SK-N-SH treated with all-trans-retinoic acid at 6 μM for 48 hours (cell line): Measurements from ENCODE around the gene MRPL38.

Experiments used
- ATAC-seq: fragments of 200-7000 bp; cut with Tn5 transposase; 3 replicates; pipeline ENCODE4 v1.9.1; 2020; ENCODE audit warnings: mild to moderate bottlenecking, moderate library complexity
- ARNTL ChIP-seq: fragments of 450-650 bp; formaldehyde crosslinking; IDR thresholded peaks from 2 replicates; pipeline ENCODE4 v1.5.0; 2020; ENCODE audit warnings: low read depth, mild to moderate bottlenecking, moderate library complexity, borderline replicate concordance
- CREB5 ChIP-seq: fragments of 250-450 bp; sonication (Bioruptor Pico); IDR thresholded peaks from 2 replicates; pipeline ENCODE4 v1.5.1; 2020; ENCODE audit warnings: low read depth, mild to moderate bottlenecking, moderate library complexity
- CSDC2 ChIP-seq: fragments of 250-450 bp; sonication (Bioruptor Pico); IDR thresholded peaks from 2 replicates; pipeline ENCODE4 v1.5.0; 2020; ENCODE audit warnings: mild to moderate bottlenecking, moderate library complexity
- CSRNP3 ChIP-seq: fragments of 250-450 bp; sonication (Bioruptor Pico); IDR thresholded peaks from 2 replicates; pipeline ENCODE4 v1.5.1; 2021; ENCODE audit warnings: mild to moderate bottlenecking, moderate library complexity
- ISL1 ChIP-seq: fragments of 250-450 bp; sonication (Bioruptor Pico); IDR thresholded peaks from 2 replicates; pipeline ENCODE4 v2.1.2; 2022; ENCODE audit warnings: mild to moderate bottlenecking, moderate library complexity
- OSR1 ChIP-seq: fragments of 250-450 bp; sonication (Bioruptor Pico); IDR thresholded peaks from 2 replicates; pipeline ENCODE4 v1.8.0; 2022; ENCODE audit warnings: moderate library complexity, mild to moderate bottlenecking, inconsistent platforms
- PATZ1 ChIP-seq: fragments of 250-450 bp; sonication (Bioruptor Pico); IDR thresholded peaks from 2 replicates; pipeline ENCODE4 v1.8.0; 2020; ENCODE audit warnings: mild to moderate bottlenecking, moderate library complexity, borderline replicate concordance
- POU6F1 ChIP-seq: fragments of 250-450 bp; sonication (Bioruptor Pico); IDR thresholded peaks from 2 replicates; pipeline ENCODE4 v1.8.0; 2021; ENCODE audit warnings: low read depth, mild to moderate bottlenecking, moderate library complexity, borderline replicate concordance
- PPARA ChIP-seq: fragments of 250-450 bp; sonication (Bioruptor Pico); IDR thresholded peaks from 2 replicates; pipeline ENCODE4 v1.5.0; 2020; ENCODE audit warnings: mild to moderate bottlenecking, borderline replicate concordance
- RARB ChIP-seq: fragments of 250-450 bp; sonication (Bioruptor Pico); IDR thresholded peaks from 2 replicates; pipeline ENCODE4 v1.8.0; 2021; ENCODE audit warnings: mild to moderate bottlenecking, moderate library complexity
- SNAI2 ChIP-seq: fragments of 250-450 bp; sonication (Bioruptor Pico); IDR thresholded peaks from 2 replicates; pipeline ENCODE4 v1.5.0; 2020; ENCODE audit warnings: mild to moderate bottlenecking, moderate library complexity
- TOX ChIP-seq: fragments of 250-450 bp; sonication (Bioruptor Pico); IDR thresholded peaks from 2 replicates; pipeline ENCODE4 v1.8.0; 2021; ENCODE audit warnings: mild to moderate bottlenecking, moderate library complexity, borderline replicate concordance
- TSHZ2 ChIP-seq: fragments of 250-450 bp; sonication (Bioruptor Pico); IDR thresholded peaks from 2 replicates; pipeline ENCODE4 v1.5.0; 2020; ENCODE audit warnings: mild to moderate bottlenecking, moderate library complexity
- ZC3H10 ChIP-seq: fragments of 250-450 bp; sonication (Bioruptor Pico); IDR thresholded peaks from 2 replicates; pipeline ENCODE4 v1.5.1; 2021; ENCODE audit warnings: mild to moderate bottlenecking, moderate library complexity
- ZFP3 ChIP-seq: fragments of 250-450 bp; sonication (Bioruptor Pico); IDR thresholded peaks from 2 replicates; pipeline ENCODE4 v1.5.0; 2020; ENCODE audit warnings: mild to moderate bottlenecking, moderate library complexity
- ZNF565 ChIP-seq: fragments of 450-650 bp; formaldehyde crosslinking; conservative IDR thresholded peaks from 2 replicates; pipeline ENCODE4 v1.5.0; 2020; ENCODE audit warnings: low read depth, mild to moderate bottlenecking, moderate library complexity
- ZNF70 ChIP-seq: fragments of 450-650 bp; formaldehyde crosslinking; IDR thresholded peaks from 2 replicates; pipeline ENCODE4 v1.5.0; 2020; ENCODE audit warnings: mild to moderate bottlenecking, moderate library complexity

The MRPL38 gene

GRCh38 chr17:75878174-75878998 lies 26.3 kb downstream of the MRPL38 start, which contains the start of gene TRIM47:
Gene TRIM47, minus strand, starts transcription at chr17:75878581. Its CDS starts 33 bp downstream, at chr17:75878548.
- no peak for TF ChIP-seq CSRNP3 (CRISPR knock-in tag)
- no peak for TF ChIP-seq SNAI2 (CRISPR knock-in tag)
- no peak for TF ChIP-seq CSDC2 (CRISPR knock-in tag)
- TF ChIP-seq POU6F1 = no peak
- TF ChIP-seq PPARA (CRISPR knock-in tag) = no peak
- TF ChIP-seq ARNTL (CRISPR knock-in tag) = no peak
- no peak for TF ChIP-seq ZC3H10
- TF ChIP-seq OSR1 = no peak
- TF ChIP-seq TOX = no peak
- TF ChIP-seq PATZ1 (CRISPR knock-in tag) = no peak
- no peak for TF ChIP-seq ZNF565 (CRISPR knock-in tag)
- no peak for TF ChIP-seq CREB5
- TF ChIP-seq TSHZ2 = no peak
- no peak for TF ChIP-seq ISL1
- no peak; the same call in 2 of the 3 replicates for ATAC-seq

GRCh38 chr17:75877752-75878173 lies 26.9 kb downstream of the MRPL38 start:
- TF ChIP-seq ZNF70 = no peak
- no peak for TF ChIP-seq PPARA (CRISPR knock-in tag)
- peak; percentile 88 for TF ChIP-seq ZFP3 (CRISPR knock-in tag)
- peak; percentile 80 for ATAC-seq

- ATAC-seq = peak; percentile 69
- TF ChIP-seq ZC3H10 = no peak
- peak; percentile 57; the same call in 1 of the 2 replicates for TF ChIP-seq PATZ1 (CRISPR knock-in tag)
- no peak for TF ChIP-seq ARNTL (CRISPR knock-in tag)
- TF ChIP-seq RARB = peak; percentile 56; the same call in 1 of the 2 replicates
- TF ChIP-seq, all 23 proteins: peak for 2
Measured at GRCh38 chr17:75876938-75877751, 27.5 kb downstream of the MRPL38 start.
